ENCODE measurements around the gene TCF12.

The TCF12 gene

GRCh38 chr15:57057134-57057930 is 138.9 kb downstream of the TCF12 start:
- no peak for DNase-seq

GRCh38 chr15:57059026-57059660 is 140.7 kb downstream of the TCF12 start:
- no peak for DNase-seq

- DNase-seq = no peak
Measured at GRCh38 chr15:57060799-57061198, 142.4 kb downstream of the TCF12 start.

GRCh38 chr15:57061281-57061680 is 142.8 kb downstream of the TCF12 start:
- no peak for DNase-seq

- no peak for DNase-seq
Measured at GRCh38 chr15:57061696-57062095, 143.3 kb downstream of the TCF12 start.

GRCh38 chr15:57064033-57064432 is 145.6 kb downstream of the TCF12 start:
- DNase-seq = no peak

- DNase-seq = no peak
Measured at GRCh38 chr15:57069423-57069822, 151.0 kb downstream of the TCF12 start.

GRCh38 chr15:57070674-57071073 is 152.2 kb downstream of the TCF12 start:
- DNase-seq = no peak

- no peak for DNase-seq
Measured at GRCh38 chr15:57079446-57079845, 161.0 kb downstream of the TCF12 start.

GRCh38 chr15:57079931-57080620 is 161.6 kb downstream of the TCF12 start:
- no peak for DNase-seq

- no peak for DNase-seq
Measured at GRCh38 chr15:57082054-57082728, 163.7 kb downstream of the TCF12 start.

- DNase-seq = no peak
Measured at GRCh38 chr15:57084192-57084591, 165.7 kb downstream of the TCF12 start.

GRCh38 chr15:57085267-57085666 is 166.8 kb downstream of the TCF12 start:
- DNase-seq = no peak

- DNase-seq = no peak
Measured at GRCh38 chr15:57086857-57087427, 168.5 kb downstream of the TCF12 start.

GRCh38 chr15:57089815-57090495 is 171.5 kb downstream of the TCF12 start:
- DNase-seq = no peak

- no peak for DNase-seq
Measured at GRCh38 chr15:57090496-57090859, 172.0 kb downstream of the TCF12 start.

- DNase-seq = no peak
Measured at GRCh38 chr15:57091636-57092035, 173.2 kb downstream of the TCF12 start.

- no peak for DNase-seq
Measured at GRCh38 chr15:57092252-57092651, 173.8 kb downstream of the TCF12 start.

GRCh38 chr15:57094321-57095257 is 176.1 kb downstream of the TCF12 start:
- DNase-seq = no peak

GRCh38 chr15:57095896-57096295 is 177.5 kb downstream of the TCF12 start:
- DNase-seq = no peak

GRCh38 chr15:57097246-57097645 is 178.8 kb downstream of the TCF12 start:
- no peak for DNase-seq

Data from stimulated activated CD4-positive, alpha-beta T cell treated with anti-CD3 and anti-CD28 coated beads, Interleukin-2, amount 100 ng/mL, for 24 hours (primary cell).